ENCODE measurements around the gene SLC6A18. TPM values are rescaled to one million over a fixed set of nuclear protein-coding genes. Genes with fewer than 3 reads are reported as not detected.

SLC6A18 gene
- total and polyA plus RNA-seq, 9 of the 15 experiments (the other 6 are each of a cell fraction or from before 2014, with no cell fraction given), result not detected

DNA sequence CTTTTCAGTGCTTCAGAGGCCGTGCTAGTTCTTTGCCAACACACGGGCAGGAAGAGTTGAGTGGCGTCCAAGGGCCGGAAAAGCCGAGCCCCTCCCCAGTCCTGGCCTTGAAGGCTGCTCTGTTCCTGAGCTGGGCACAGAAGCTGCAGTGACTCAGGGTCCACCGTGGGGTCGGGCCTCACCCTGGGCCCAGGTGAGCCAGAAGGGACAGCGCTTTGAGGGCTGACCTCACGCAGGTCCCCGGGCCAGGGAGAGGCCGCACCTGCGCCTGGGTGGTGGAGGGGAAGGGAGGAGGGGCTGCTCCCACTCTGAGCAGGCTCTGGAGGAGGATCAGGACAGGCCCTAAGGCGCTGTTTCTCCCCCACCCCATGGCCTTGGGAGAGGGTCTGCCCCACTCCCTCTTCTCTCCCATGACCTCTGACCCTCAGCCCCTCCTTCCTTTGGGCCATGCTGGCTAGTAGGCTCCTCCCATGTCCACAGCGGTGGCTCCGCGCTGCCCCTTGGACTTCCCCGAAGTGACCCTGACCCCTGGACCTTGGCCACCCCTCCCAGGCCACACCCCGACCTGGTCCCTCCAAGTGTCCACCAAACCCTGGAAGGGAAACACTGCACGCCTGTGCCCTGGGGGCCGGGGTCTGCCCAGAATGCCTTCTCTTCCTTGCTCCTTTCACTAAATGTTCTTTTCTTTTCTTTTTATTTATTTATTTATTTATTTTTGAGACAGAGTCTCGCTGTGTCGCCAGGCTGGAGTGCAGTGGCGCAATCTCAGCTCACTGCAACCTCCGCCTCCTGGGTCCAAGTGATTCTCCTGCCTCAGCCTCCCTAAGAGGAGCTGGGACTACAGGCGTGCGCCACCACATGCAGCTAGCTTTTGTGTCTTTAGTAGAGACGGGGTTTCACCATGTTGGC is 43.5 kb upstream of the SLC6A18 start:
- Histone ChIP-seq H3K9ac (ENCODE audit: insufficient read depth in 1 of 2, low read depth in 2 of 2, low read length in 2 of 2) (no peak overlapping the region), H3K4me1 (replicated peaks in 1 of 2; ENCODE audit: control insufficient read depth in 2 of 2, insufficient read depth in 2 of 2, low read length in 2 of 2) (peaks cover 47 to 90% of the 10 kb centered on the region in 2 experiments), H3K9me3 (replicated peaks; ENCODE audit: control insufficient read depth, insufficient read depth, low read depth, low read length) (no peaks in the 10 kb centered on the region), H3K4me3 (no peak overlapping the region), H2AFZ (ENCODE audit: low read depth, low read length) (no peak overlapping the region), H4K20me1 (replicated peaks; ENCODE audit: control insufficient read depth, insufficient read depth, low read length) (no peaks in the 10 kb centered on the region), H3K4me2 (ENCODE audit: insufficient read depth, low read length) (no peak overlapping the region), H3K27me3 (ENCODE audit: control insufficient read depth in 2 of 2, insufficient read depth in 2 of 2, low read length in 2 of 2) (no peaks in the 10 kb centered on the region), H3K27ac (ENCODE audit: extremely low read depth, low read depth, low read length) (no peak overlapping the region), H3K36me3 (ENCODE audit: control insufficient read depth, insufficient read depth, low read length) (no peaks in the 10 kb centered on the region), H3K9me1 (ENCODE audit: control insufficient read depth, insufficient read depth, low read length) (no peaks in the 10 kb centered on the region), H3K79me2 (ENCODE audit: control insufficient read depth, insufficient read depth, low read length) (no peaks in the 10 kb centered on the region)
- no peak for FAIRE-seq
- TF ChIP-seq RBFOX2 (IDR thresholded peaks at IDR 0.05; ENCODE audit: low read depth, low read length) (peak; percentile 34), NR2C2 (CRISPR knock-in tag; IDR thresholded peaks at IDR 0.05) (peak; percentile 77), NR2C2 (tag; IDR thresholded peaks at IDR 0.05) (peak; percentile 73), NR2C1 (IDR thresholded peaks at IDR 0.05) (peak; percentile 87), NR2C1 (tag; IDR thresholded peaks at IDR 0.05) (peak; percentile 91), CEBPG (CRISPR knock-in tag; IDR thresholded peaks at IDR 0.05) (0 out of 2 replicates have a peak, but pooled peaks have one; percentile 11), CEBPG (tag; conservative IDR thresholded peaks at IDR 0.05 in 1 of 2, IDR thresholded peaks at IDR 0.05 in 1 of 2) (no peak), ZBTB7A (IDR thresholded peaks at IDR 0.05; ENCODE audit: borderline replicate concordance, control insufficient read depth, low read depth, low read length) (peak; percentile 24; the same call in 1 of the 2 replicates), ZNF253 (CRISPR knock-in tag; conservative IDR thresholded peaks at IDR 0.05) (no peak), CEBPB (tag; IDR thresholded peaks at IDR 0.05) (peak; percentile 75), HOMEZ (CRISPR knock-in tag; IDR thresholded peaks at IDR 0.05) (0 out of 2 replicates have a peak, but pooled peaks have one; percentile 9), TFE3 (CRISPR knock-in tag; IDR thresholded peaks at IDR 0.05) (no peak)
- intact Hi-C loops (cut with micrococcal nuclease) (no loop called here), in situ Hi-C loops (cut with MboI) (no loop called here)
- DNase-seq (ENCODE audit: extremely low read depth in 1 of 4, low spot score in 3 of 4), result no peak
- WGBS (ENCODE audit: insufficient coverage, low coverage, missing lambda C conversion rate), result 69% methylated on average over 23 of the region's 27 CpGs
- POLR2A ChIA-PET, result interaction anchor here (0.7 kb wide), 1 partner anchor 318 kb away, joined by 3 read pairs; no protein-coding TSS in a partner anchor
- no TSS peak for BruUV-seq (replicated peaks)
- ATAC-seq, result 0 out of 3 replicates have a peak, but pooled peaks have one; percentile 3
- CTCF ChIA-PET (ENCODE audit: low intra/inter-chr PET ratio), result no interaction called here

Measured in K562 (cell line).